ENCODE data around the gene ASB16. TPM values are rescaled to one million over a fixed set of nuclear protein-coding genes. Genes with fewer than 3 reads are reported as not detected.

Gene ASB16
- total RNA-seq, 2 experiments from 2014 or later, result not detected

- no peaks in the 10 kb centered on the region for H3K9me3 Mint-ChIP-seq
- no peaks in the 10 kb centered on the region for H3K27me3 Mint-ChIP-seq
- no peak for DNase-seq
- H3K4me3 Mint-ChIP-seq, result no peak overlapping the region
- no peaks in the 10 kb centered on the region for H3K36me3 Mint-ChIP-seq
- H3K4me1 Mint-ChIP-seq, result peaks cover 12% of the 10 kb centered on the region
- peak overlapping the region; percentile 22 for H3K27ac Mint-ChIP-seq
These were observed 1.5 kb downstream of the ASB16 start for GRCh38 chr17:44171931-44172455.

GRCh38 chr17:44174427-44174826 is 3.9 kb downstream of the ASB16 start:
- no peak for DNase-seq
- Mint-ChIP-seq H3K36me3 (peaks cover 9% of the 10 kb centered on the region), H3K27me3 (no peaks in the 10 kb centered on the region), H3K4me3 (no peak overlapping the region), H3K27ac (no peak overlapping the region), H3K4me1 (no peaks in the 10 kb centered on the region), H3K9me3 (no peaks in the 10 kb centered on the region)

- Mint-ChIP-seq H3K4me1 (no peaks in the 10 kb centered on the region), H3K4me3 (no peak overlapping the region), H3K9me3 (no peaks in the 10 kb centered on the region), H3K36me3 (peaks cover 10% of the 10 kb centered on the region), H3K27ac (no peak overlapping the region), H3K27me3 (no peaks in the 10 kb centered on the region)
- DNase-seq, result no peak
These were observed 5.8 kb downstream of the ASB16 start for GRCh38 chr17:44176257-44176656.

DNA sequence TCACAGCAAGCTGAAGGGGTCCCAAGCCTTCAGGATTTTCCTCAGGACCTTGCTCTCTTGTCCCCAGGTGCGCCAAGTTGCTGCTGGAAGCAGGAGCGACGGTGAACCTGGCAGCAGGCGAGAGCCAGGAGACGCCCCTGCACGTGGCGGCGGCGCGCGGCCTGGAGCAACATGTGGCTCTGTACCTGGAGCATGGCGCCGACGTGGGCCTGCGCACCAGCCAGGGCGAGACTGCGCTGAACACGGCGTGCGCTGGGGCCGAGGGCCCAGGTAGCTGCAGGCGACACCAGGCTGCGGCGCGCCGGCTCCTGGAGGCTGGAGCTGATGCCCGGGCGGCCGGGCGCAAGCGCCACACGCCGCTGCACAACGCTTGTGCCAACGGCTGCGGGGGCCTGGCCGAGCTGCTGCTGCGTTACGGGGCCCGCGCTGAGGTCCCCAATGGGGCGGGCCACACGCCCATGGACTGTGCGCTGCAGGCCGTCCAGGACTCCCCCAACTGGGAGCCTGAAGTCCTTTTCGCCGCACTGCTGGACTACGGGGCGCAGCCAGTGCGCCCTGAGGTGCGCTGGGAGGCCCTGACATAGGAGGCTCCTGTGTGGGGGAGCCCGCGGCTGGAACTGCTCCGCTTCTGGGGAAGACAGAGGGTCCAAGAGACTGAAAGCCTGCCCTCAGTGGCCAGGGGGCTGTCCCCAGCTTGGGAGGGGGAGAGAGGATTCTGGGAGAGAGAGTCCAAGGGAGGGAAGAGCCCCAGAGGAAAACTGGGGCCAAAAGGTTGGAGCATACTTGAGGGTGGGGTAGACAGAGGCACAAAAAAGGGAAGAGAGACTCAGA is 6.4 kb downstream of the ASB16 start:
- H3K4me3 Mint-ChIP-seq, result no peak overlapping the region

GRCh38 chr17:44177640-44178039 is 7.1 kb downstream of the ASB16 start:
- Mint-ChIP-seq H3K27ac (no peak overlapping the region), H3K4me1 (peaks cover 5% of the 10 kb centered on the region), H3K36me3 (peaks cover 14% of the 10 kb centered on the region)

More for the DNA sequence above, 6.4 kb downstream of the ASB16 start:
- Mint-ChIP-seq H3K27ac (no peak overlapping the region), H3K36me3 (peaks cover 12% of the 10 kb centered on the region), H3K9me3 (no peaks in the 10 kb centered on the region), H3K27me3 (no peaks in the 10 kb centered on the region), H3K4me1 (peaks cover 3% of the 10 kb centered on the region)
- DNase-seq, result no peak

DNA sequence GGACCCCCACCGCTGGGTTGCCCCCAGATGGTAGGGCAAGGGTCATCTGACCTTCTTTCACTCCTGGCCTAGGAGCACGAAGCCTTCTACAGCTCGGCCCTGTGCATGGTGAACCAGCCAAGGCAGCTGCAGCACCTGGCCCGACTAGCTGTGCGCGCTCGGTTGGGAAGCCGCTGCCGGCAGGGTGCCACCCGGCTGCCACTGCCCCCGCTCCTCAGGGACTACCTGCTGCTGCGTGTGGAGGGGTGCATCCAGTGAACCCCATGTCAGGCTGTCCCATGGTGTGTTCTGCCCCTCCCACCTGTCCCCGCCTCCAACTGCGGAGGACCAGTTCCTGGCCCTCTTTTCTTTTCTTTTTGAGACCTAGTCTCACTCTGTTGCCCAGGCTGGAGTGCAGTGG is 7.6 kb downstream of the ASB16 start:
- H3K9me3 Mint-ChIP-seq, result no peaks in the 10 kb centered on the region
- DNase-seq, result no peak
- peaks cover 14% of the 10 kb centered on the region for H3K36me3 Mint-ChIP-seq
- no peak overlapping the region for H3K27ac Mint-ChIP-seq
- no peaks in the 10 kb centered on the region for H3K27me3 Mint-ChIP-seq
- H3K4me3 Mint-ChIP-seq, result no peak overlapping the region
- H3K4me1 Mint-ChIP-seq, result peaks cover 7% of the 10 kb centered on the region

More at GRCh38 chr17:44177640-44178039, 7.1 kb downstream of the ASB16 start:
- DNase-seq, result no peak
- Mint-ChIP-seq H3K27me3 (no peaks in the 10 kb centered on the region), H3K9me3 (no peaks in the 10 kb centered on the region), H3K4me3 (no peak overlapping the region)

DNA sequence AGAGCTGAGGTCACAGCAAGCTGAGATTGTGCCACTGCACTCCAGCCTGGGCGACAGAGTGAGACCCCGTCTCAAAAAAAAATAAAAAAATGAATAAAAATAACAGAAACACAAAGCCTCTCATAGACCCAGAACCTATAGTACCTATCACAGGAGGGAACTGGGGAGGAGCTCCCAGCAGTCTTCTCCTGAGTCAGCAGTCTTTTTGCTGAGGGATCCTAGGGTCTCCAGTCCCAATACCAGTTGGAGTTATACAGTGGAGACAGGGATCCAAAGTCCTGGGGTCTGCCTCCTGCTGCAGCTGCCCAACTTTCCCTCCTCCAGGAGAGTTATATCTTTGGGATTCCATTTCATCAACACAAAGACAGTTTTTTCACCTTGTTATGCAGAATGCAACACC is 12.5 kb downstream of the ASB16 start:
- H3K4me3 Mint-ChIP-seq, result no peak overlapping the region
- no peak overlapping the region for H3K27ac Mint-ChIP-seq

DNA sequence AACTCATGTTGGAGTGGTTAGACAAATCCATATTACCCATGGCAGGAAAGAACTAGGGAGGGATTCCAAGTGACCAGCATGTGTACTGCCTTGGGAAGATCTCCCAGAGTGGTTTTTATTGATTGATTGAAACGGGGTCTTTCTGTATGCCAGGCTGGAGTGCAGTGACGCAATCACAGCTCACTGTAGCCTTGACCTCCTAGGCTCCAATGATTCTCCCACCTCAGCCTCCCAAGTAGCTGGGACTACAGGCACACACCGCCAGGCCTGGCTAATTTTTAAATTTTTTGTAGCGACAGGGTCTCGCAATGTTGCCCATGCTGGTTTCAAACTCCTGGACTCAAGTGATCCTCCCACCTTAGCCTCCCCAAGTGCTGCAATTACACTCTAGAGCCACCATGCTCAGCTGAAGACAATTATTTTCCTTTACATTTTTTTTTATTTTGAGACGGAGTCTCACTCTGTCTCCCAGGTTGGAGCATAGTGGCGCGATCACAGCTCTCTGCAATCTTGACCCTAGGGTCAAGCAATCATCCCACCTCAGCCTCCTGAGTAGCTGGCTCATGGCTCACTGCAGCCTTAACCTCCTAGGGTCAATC is 13.8 kb downstream of the ASB16 start:
- Mint-ChIP-seq H3K27ac (peak overlapping the region; percentile 42), H3K36me3 (peaks cover 16% of the 10 kb centered on the region), H3K9me3 (no peaks in the 10 kb centered on the region), H3K4me1 (peaks cover 37% of the 10 kb centered on the region), H3K27me3 (no peaks in the 10 kb centered on the region), H3K4me3 (peak overlapping the region; percentile 18)
- no peak for DNase-seq

More for the DNA sequence above, 12.5 kb downstream of the ASB16 start:
- Mint-ChIP-seq H3K9me3 (no peaks in the 10 kb centered on the region), H3K4me1 (peaks cover 28% of the 10 kb centered on the region), H3K27me3 (no peaks in the 10 kb centered on the region), H3K36me3 (peaks cover 22% of the 10 kb centered on the region)
- no peak for DNase-seq

DNA sequence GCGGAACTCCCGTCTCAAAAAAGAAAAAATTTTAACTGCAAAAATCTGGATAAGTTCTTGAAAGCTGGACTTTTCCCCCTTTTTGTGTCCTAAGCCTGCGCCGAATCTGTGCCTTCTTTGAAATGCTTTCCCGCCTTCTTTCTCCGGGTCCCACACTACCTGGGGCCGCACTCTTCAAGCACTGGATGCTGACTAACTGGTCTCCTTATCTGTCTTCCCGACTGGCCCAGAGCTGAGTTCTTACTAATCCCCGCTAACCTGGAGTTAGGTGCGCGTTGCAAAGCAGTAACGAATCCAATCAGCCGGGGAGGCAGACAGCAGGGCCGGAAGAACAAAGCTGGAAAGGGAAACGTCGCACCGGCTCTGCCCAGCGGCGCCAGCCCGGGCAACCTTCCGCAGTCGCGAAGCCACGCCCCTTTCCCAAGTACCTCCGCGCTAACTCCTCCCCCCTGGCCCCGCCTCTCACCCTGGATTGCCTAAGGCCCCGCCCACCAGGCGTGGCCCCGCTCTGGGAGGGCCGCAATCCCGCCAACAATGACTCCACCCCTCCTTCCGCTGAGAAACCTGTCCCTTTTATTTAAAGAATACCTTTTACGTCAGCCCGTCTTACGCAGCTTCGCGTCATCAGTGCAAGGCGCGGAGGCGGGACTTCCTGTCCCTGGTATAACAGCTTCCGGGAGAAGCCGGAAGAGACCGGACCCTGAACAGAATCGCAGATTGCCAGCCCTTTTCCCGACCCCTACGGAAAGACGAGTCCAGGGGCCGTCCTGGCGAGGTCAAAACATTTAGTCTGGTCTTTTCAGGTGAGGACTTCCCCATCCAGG is 16.0 kb downstream of the ASB16 start, which contains the start of gene TMUB2:
TSS of gene TMUB2 (plus strand) at position 666 of the 824 bp plus-strand sequence. CDS start 737 bp downstream, outside the sequence.
- peaks cover 40% of the 10 kb centered on the region for H3K4me1 Mint-ChIP-seq
- DNase-seq, result peak; percentile 99

DNA sequence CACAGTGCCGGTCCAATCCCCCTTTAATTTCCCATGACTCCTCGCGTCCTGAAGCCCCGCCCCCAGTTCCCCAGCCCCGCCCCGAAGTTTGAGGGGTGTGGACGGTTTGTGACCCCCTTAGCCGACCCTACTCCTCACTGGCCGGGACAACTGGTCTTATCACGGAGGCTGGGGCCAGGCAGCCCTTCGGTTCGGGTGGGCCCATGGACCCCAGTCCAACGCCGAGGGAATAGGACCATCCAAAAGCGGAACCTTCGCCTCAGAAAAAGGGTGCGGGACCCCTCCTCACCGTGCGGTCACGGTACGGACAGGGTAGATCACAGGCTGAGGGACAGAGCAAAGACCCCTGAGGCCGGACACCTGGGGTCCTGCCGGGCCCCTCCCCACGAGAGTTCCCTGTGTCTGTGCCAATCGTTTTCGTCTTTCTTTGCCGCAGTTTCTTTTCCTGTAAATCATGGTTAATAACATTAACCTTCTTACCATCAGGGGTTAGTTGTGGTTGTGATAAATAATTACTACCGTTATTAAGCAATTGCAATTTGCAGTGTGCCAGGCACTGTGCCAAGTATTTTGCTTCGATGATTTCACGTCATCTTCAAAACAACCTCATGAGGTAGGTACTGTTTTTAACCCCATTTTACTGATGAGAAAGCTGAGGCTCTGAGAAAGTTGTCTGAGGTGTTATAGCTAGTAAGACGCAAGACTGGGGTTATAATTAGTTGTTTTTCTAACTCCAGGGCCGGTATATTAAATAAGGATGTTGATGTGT is 16.8 kb downstream of the ASB16 start:
- H3K4me3 Mint-ChIP-seq, result peak overlapping the region; percentile 100
- H3K4me1 Mint-ChIP-seq, result peaks cover 38% of the 10 kb centered on the region
- peak overlapping the region; percentile 99 for H3K27ac Mint-ChIP-seq
- H3K9me3 Mint-ChIP-seq, result no peaks in the 10 kb centered on the region
- no peak for DNase-seq
- peaks cover 18% of the 10 kb centered on the region for H3K36me3 Mint-ChIP-seq
- no peaks in the 10 kb centered on the region for H3K27me3 Mint-ChIP-seq

More for the DNA sequence above, 16.0 kb downstream of the ASB16 start, which contains the start of gene TMUB2:
- Mint-ChIP-seq H3K36me3 (peaks cover 21% of the 10 kb centered on the region), H3K9me3 (no peaks in the 10 kb centered on the region), H3K27me3 (no peaks in the 10 kb centered on the region), H3K4me3 (peak within 1 kb of the TSS; percentile 100), H3K27ac (peak within 1 kb of the TSS; percentile 99)

- Mint-ChIP-seq H3K36me3 (peaks cover 20% of the 10 kb centered on the region), H3K4me1 (peaks cover 32% of the 10 kb centered on the region), H3K4me3 (peak overlapping the region; percentile 100), H3K9me3 (no peaks in the 10 kb centered on the region), H3K27me3 (no peaks in the 10 kb centered on the region), H3K27ac (peak overlapping the region; percentile 99)
- no peak for DNase-seq
These were observed 18.3 kb downstream of the ASB16 start for GRCh38 chr17:44188576-44189403.

DNA sequence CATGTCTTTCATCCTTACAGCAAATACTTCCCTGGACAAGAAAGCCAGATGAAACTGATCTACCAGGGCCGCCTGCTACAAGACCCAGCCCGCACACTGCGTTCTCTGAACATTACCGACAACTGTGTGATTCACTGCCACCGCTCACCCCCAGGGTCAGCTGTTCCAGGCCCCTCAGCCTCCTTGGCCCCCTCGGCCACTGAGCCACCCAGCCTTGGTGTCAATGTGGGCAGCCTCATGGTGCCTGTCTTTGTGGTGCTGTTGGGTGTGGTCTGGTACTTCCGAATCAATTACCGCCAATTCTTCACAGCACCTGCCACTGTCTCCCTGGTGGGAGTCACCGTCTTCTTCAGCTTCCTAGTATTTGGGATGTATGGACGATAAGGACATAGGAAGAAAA is 20.0 kb downstream of the ASB16 start:
- H3K4me3 Mint-ChIP-seq, result no peak overlapping the region
- H3K9me3 Mint-ChIP-seq, result no peaks in the 10 kb centered on the region
- no peaks in the 10 kb centered on the region for H3K27me3 Mint-ChIP-seq
- peaks cover 18% of the 10 kb centered on the region for H3K36me3 Mint-ChIP-seq
- H3K4me1 Mint-ChIP-seq, result peaks cover 21% of the 10 kb centered on the region
- peak overlapping the region; percentile 63 for H3K27ac Mint-ChIP-seq
- DNase-seq, result no peak

GRCh38 chr17:44191369-44191768 is 20.9 kb downstream of the ASB16 start:
- Mint-ChIP-seq H3K9me3 (no peaks in the 10 kb centered on the region), H3K27ac (peak overlapping the region; percentile 47), H3K27me3 (no peaks in the 10 kb centered on the region), H3K36me3 (peaks cover 14% of the 10 kb centered on the region), H3K4me1 (peaks cover 21% of the 10 kb centered on the region), H3K4me3 (no peak overlapping the region)
- DNase-seq, result no peak
